Stimulated activated CD8-positive, alpha-beta memory T cell treated with anti-CD3 and anti-CD28 coated beads, Interleukin-15, amount 100 ng/mL, for 1 hour (primary cell): ENCODE data around the gene HCN2.
"Not testable (repeated sequence)": the region's sequence is repeated elsewhere in the genome, so short reads cannot be mapped to it uniquely, and the experiment has no call there.

Experiments used
- DNase-seq: peaks from one replicate; pipeline ENCODE4 v3.0.0-alpha.2; 2020; ENCODE audit warnings: low read depth

The HCN2 gene

DNA sequence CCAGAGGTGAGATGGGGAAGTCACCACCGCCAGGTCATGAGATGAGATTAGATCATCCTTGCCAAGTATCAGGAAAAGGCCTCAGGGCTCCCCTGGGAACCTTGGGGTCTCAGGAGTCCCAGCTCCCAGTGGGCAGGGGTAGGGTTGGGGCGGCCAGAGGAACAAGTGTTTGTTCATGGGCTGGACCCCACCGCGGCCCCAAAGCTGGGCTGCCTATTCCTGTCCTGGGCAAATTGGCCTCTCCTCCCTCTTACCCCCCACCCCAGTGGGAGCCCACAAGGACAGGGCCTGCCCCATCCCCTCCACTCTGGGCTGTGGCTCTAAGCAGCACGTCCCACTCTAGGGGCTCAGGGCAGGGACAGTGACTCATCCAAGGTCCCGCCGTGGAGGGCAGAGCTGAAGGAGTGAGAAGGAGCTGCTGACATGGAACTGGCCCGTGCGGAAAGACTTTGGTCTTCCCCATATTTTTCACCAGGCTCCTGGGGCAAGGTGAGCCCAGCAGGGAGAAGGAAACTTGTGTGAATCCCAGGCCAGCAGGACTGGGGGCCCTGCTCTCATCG is 4.0 kb upstream of the HCN2 start:
- no peak for DNase-seq

DNA sequence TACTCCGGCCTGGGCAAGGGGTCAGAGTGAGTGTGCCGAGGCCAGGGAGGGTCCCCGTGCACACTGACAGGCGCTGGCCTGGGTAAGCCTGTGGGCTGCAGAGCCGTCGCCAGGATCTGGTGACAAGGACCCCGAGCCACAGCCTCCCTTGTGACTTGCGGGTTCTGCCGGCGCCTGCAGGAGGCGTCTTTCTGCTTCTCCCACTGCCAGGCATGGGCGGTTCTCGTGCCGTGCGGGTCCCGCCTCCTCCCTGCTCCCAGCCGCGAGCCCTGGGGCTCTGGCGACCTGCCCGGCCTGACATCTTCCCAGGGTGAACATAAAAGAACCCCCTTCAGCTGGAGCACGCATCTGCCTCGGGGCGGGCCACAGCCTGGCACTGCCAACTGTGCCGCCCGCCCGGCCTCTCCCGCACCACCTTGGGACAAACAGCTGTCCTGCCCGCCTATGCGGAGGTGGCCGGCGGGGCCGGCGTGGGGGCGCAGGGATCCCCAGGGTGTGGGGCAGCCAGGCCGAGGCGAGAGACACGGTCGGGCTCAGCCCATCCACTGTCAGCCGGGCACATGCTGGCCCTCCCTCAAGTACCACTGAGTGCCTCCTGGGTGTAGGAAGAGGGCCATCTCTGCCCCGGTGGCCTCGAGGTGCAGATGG is 1.5 kb upstream of the HCN2 start:
- DNase-seq = no peak

DNA sequence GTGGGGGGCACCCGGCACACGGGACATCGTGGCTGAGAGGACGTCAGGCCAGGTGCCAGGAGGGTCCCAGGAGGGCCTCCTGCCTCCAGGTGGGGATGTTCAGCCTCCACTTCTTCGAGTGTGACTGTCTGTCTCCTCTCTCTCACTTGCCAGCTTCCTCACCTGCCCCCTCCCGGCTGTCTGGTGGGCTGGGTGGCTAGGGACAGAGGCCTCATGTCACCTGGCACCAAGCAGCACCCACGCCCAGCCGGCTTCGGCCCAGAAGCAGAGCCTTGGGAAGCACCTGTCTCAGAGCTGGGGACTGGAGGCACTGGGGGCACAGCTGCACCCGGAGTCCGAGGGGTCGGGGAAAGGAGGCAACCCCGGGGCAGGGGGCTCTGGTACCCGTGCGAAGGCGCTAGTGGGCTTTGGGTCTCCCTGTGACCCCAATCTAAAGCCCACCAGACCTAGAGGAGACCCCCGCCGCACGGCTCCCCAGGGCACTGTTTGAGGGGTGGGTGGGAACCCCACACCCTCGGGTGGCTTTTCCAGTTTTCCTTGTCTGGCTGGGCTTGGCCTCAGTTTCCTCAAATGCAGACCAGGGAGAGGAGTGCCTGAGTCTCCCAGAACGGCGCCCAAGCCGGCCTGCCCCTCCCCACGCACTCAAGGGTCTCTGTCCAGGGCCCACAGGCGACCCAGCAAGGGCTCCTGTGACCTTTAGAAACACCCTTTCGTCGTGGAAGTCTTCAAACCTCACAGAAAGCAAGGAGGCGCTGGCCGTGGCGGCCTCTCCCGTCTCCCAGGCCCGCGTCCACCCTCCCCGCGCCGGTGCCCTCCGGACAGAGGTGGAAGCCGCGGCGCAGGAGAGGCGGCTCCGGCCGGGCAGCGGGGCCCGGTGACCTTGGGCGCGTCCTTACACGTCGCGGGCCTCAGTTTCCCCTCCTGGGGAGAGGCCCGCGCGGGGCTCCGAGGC is 664 bp upstream of the HCN2 start:
- no peak for DNase-seq

DNA sequence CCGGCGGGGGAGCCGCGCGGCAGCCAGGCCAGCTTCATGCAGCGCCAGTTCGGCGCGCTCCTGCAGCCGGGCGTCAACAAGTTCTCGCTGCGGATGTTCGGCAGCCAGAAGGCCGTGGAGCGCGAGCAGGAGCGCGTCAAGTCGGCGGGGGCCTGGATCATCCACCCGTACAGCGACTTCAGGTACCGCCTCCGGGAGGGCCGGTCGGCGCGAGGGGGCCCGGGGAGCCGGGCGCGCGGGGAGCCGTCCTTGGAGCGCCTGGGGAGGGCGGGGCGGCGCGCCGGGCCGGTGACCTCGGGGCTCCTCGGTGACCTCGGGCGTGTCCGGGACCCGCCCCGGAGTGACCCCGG is 690 bp downstream of the HCN2 start:
- no peak for DNase-seq

DNA sequence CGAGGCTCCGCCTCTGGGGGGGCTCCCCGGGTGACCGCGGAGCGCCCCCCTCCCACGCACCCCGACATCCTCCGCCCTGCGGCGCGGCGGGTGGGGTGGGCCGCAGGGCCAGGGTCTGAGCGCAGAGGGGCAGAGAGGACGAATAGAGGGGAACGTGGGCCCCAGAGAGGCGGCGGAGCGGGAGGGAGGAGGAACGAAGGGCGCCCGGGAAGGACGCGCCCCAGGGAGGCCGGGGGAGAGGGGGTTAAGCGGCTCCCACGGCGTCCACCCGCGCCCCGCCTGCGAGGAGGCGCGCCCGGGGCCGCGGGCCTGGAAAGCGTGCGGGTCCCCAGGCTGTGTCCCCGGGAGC is 1.0 kb downstream of the HCN2 start:
- no peak for DNase-seq

DNA sequence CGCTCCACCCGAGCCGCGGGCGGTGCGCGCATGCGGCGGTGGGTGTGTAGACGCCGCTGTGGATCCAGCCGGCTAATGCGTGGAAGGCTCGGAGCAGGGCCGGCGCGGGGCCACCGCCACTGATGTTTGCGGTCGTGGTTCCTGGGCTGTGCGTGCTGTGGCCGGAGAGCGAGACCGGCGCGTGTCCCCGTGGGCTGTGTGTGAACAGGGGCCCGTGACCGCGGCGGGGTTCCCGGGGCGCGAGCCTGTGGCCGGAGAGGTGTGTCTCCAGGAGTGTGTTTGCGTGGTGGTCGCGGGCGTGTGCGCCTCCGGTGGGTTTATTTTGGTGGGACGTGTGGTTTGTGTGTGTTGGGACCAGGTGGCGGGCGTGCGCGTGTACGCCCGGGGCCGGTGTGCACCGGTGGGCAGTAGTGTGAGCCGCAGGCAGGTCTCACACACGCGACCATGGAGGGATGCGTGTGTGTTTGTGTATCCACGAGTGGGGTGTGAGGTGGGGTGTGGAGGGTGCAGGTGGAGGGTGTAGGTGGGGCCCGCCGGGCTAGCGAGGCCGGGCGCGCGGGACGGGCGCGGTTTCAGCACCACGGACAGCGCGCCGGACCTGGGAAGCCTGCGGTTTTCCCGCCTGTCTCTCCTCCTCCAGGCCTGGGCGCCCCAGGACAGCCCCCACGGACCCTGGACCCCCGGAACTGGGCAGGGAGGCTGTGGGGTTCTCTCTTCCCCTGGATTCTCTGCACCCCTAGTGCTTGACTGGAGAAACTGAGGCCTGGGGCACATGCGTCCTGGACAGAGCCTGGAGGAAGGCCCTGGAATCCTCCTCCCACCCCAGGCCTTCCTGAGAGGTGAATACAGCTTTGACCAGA is 1.6 kb downstream of the HCN2 start:
- DNase-seq = no peak

DNA sequence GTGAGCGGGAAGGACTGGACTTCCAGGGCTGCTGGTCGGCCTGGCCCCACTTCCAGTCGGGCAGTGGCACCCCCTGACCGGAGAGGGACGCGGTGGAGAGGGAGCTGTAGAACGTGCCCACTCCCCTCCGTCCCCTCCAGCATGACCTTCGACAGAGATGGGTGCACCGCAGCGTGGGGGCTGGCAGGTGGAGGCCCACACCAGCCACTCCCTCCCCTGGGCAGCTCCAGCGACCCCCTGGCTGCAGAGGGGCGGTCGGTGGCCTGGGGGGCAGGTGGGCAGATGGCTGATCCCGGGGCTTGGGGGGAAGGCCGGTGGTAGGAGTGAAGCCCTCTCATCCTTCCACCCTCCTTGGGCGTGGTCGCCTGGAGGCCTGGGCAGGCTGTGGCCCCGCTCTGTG is 2.4 kb downstream of the HCN2 start:
- no peak for DNase-seq

DNA sequence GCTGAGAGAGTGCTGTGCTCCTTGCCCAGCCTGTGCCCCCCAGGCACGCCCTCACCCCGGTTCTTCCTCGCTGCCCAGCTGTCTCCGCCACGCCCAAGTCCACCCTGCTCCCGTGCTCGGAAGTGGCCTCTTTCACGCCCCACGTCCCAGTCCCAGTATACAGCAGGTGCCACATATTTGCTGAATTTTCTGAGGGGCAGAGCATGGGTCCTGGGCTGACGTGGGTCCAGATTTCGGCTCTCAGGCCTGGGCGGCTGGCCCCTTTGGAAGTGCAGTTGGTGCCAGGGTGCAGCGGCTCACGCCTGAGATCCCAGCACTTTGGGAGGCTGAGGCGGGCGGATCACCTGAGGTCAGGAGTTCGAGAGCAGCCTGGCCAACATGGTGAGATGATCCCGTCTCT is 3.4 kb downstream of the HCN2 start:
- DNase-seq = no peak

DNA sequence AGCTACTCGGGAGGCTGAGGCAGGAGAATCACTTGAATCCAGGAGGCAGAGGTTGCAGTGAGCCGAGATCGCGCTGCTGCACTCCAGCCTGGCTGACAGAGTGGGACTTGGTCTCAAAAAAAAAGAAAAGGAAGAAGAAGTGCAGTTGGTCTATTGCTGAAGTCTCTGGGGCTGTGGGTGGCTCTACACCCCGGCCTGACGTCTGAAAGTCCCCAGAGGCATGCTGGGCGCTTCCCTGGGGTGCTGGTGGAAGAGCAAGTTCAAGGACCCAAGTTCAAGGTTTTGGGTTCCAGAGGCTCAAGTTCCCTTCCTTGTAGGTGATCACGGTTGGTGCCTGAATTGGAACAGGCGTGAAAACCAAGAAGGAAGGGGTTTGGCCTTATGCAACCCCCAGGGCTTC is 3.8 kb downstream of the HCN2 start:
- no peak for DNase-seq

DNA sequence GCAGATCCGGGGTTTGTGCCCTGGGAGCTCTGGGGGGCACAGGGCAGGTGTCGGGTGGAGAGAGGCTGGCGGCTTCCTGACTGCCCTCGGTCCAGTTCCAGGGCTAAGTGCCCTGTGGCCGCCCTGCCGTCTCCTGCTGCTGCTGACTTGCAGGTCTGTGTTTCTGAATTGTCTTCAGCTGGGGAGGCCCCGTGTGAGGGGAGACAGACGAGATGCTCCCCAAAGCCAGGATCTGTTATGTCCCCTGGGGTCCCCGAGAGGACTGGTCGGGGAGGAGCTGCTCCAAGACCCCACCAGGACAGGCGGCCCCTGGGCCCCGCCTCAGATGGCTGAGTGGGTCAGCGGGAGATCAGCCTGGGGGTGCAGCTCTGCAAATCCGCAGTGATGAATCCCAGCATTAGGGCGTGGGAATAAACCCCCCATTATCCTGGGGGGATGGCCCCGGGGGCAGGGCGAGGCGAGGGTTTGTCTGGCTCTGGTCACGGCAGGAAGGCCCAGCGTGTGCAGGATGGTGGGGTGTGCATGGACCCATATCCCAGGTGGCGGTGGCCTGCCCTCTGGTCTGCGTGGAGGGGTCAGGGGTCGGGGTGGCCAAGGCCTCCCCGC is 4.7 kb downstream of the HCN2 start:
- DNase-seq = no peak

DNA sequence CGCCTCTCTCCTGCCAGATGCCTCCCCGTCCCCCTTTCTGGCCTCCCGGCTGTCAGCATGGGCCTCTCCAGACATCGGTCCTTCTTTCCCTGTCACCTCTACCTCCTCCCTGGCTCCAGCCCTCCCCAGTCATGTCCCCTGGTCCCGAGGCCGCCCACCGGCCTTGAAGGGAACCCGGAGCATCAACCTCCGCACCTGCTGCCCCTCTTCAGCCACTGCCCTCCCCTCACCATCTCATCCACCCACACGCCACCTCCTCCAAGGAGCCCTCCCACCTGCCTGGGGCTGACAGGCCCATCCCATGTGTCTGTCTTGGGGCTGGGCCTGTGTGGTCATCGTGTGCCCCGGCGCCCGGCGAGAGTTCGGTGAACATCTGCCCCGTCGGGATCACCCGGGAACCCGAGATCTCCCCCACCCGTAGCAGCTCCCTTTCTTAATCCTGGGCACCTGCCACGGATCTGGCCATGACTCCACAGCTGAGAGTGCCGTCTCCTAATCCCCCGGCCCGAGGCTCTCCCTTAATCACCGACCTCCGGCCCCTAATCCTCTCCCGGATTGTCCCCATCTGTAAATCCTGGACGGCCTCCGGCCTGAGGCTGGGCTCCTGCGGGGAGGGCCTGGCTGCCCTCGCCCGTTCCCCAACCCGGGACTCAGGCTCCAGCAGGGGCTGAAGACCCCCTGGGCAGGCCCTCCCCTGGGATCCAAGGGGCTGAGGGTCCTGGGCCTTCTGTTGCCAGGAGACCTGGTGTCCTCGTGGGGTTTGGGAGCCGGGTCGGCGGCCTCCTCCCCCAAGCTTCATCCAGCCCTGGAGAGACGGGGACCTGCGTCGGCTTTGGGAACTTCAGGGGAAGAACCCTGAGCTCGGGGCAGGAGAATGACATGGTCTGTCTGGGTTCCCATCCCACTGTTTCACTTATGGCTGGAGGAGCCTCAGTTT is 5.9 kb downstream of the HCN2 start:
- no peak for DNase-seq

DNA sequence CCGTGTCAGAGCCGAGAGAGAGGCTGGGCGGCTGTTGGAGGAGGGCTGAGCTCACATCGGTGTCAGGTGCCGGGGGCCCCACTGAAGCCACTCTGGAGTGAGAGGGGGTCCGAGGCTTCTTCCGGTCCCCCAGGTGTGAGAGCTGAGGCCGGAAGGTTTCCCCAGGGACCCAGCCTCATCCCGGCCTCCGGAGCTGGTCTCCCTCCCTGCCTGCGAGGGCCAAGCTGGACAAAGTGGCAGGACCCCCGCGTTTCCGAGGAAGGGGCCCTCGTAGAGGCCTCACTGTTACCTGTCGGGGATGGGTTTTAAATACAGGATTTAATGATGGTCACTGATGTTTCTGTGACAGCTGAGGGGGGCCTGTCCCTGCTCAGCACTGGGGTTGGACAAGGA is 6.6 kb downstream of the HCN2 start:
- no peak for DNase-seq

DNA sequence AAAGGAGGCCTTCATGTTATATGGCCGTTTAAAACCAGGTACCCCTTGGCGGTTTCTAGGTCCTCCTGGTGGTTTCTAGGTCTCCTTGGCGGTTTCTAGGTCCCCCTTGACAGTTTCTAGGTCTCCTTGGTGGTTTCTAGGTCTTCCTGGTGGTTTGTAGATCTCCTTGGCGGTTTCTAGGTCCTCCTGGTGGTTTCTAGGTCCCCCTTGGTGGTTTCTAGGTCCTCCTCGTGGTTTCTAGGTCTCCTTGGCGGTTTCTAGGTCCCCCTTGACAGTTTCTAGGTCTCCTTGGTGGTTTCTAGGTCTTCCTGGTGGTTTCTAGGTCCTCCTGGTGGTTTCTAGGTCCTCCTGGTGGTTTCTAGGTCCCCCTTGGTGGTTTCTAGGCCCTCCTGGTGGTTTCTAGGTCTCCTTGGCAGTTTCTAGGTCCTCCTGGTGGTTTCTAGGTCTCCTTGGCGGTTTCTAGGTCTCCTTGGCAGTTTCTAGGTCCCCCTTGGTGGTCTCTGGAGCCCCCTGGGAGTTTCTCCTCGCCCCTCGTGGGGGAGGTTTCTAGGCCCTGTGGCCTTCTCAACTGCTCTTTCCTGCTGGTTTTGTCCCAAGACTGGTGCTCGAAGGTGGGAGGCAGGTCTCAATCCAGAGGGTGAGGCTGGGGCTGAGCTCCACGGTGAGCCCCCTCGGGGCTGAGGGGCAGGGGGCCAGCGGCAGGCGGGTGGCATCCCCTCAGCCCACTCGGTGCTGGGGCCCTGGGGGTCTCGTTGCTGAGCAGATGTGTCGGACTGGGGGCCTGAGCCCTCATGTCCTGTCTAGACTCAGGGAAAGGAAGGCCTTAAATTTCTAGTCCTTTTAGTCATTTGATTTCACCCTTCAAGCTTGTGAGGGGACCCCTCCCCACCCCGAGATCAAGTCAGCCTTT is 8.0 kb downstream of the HCN2 start:
- DNase-seq = no peak

DNA sequence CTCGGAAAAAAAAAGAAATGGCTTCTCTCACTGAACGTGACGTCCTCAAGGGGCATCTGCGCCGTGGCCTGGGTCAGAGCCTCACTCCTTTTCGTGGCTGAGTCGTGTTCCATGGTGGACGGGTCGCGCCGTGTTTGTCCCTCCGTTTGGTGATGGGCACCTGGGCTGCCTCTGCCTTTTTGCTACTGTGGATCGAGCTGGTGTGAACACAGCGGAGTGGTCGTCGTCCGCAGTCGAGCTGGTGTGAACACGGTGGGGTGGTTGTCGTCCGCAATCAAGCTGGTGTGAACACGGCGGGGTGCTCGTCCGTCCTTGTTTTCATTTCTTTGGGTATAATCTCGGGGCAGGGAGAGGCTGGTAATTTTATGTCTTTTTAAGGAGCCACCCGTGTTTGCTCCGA is 11.6 kb downstream of the HCN2 start:
- no peak for DNase-seq

DNA sequence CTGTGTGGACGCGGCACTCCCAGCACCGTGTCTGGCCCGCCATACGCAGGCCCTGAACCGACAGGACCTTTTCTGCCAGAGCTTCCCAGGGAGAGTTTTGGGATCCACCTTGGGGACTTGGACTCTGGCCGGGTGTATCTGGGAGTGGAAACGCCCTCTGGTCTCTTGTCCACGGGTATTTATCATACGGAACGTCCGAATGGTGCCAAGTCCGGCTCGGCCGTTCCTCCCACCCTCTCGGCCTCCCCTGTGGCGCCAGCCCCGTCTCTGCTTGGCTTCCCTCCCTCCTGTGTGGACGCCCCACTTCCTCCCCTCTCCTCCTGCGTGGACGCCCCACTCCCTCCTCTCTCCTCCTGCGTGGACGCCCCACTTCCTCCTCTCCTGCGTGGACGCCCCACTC is 12.1 kb downstream of the HCN2 start:
- no peak for DNase-seq

DNA sequence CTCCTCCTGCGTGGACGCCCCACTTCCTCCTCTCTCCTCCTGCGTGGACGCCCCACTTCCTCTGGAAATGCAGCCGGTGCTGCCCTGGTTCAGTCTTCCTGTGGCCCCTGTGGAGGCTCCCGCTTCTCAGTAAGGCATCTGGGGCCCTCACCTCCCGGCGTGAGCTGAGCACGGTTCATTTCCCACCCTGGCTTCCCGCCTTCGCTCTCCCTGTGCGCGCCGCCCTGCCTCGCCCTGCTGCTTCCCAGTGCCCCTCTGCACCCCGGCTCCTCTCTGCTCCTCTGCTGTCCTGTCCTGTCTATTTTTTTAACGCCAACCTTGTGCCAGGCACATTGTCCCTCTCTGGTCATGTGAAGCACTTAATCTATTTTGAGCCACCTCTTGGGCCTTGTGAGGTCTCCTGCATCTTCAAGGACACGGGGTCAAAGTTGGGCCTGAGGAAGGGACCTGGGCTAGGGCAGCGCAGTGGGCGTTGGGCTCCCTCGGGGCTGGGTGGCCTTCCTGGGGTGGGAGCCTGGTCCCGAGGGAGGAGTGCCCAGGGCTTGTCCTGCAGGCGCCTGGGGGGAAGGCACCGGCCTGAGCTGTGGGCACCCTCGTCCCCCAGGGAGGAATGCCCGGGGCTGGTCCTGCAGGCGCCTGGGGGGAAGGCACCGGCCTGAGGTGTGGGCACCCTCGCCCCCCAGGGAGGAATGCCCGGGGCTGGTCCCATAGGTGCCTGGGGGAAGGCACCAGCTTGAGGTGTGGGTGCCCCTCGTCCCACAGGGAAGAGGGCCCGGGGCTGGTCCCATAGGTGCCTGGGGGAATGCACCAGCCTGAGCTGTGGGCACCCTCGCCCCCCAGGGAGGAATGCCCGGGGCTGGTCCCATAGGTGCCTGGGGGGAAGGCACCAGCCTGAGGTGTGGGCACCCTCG is 13.0 kb downstream of the HCN2 start:
- DNase-seq = no peak

DNA sequence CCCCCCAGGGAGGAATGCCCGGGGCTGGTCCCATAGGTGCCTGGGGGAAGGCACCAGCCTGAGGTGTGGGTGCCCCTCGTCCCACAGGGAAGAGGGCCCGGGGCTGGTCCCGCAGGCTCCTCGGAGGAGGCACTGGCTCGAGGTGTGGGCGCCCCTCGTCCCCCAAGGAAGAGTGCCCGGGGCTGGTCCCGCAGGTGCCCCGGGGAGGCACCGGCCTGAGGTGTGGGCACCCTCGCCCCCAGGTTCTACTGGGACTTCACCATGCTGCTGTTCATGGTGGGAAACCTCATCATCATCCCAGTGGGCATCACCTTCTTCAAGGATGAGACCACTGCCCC is 13.6 kb downstream of the HCN2 start:
- DNase-seq = not testable (repeated sequence)

DNA sequence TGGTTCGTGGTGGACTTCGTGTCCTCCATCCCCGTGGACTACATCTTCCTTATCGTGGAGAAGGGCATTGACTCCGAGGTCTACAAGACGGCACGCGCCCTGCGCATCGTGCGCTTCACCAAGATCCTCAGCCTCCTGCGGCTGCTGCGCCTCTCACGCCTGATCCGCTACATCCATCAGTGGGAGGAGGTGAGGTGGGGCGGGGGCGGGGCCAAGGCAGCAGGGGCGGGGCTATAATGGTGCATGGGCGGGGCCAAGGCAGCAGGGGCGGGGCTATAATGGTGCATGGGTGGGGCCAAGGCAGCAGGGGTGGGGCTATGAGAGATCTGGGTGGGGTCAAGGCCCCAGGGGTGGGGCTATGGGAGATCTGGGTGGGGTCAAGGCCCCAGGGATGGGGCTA is 14.1 kb downstream of the HCN2 start:
- not testable (repeated sequence) for DNase-seq

DNA sequence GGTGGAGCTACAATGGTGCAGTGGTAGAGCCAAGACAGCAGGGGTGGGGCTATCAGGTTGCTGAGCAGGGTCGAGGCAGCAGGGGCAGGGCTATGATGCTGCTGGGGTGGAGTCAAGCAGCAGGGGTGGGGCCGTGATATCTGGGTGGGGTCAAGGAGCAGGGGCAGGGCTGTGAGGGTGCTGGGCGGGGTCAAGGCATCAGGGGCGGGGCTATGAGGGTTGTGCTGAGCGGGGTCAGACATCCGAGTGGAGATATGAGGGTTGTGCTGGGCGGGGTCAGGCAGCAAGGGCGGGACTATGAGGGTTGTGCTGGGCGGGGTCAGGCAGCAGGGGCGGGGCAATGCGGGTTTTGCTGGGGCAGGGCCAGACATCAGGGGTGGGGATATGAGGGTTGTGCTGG is 14.7 kb downstream of the HCN2 start:
- DNase-seq = no peak
